ENCODE data around the gene STIM2. TPM values are rescaled to one million over a fixed set of nuclear protein-coding genes. Genes with fewer than 3 reads are reported as not detected.
A peak's percentile ranks its signal among the peaks of the same experiment; 100 is the strongest.

STIM2 gene
- polyA plus RNA-seq, 1 donor, result 64.7 TPM

DNA sequence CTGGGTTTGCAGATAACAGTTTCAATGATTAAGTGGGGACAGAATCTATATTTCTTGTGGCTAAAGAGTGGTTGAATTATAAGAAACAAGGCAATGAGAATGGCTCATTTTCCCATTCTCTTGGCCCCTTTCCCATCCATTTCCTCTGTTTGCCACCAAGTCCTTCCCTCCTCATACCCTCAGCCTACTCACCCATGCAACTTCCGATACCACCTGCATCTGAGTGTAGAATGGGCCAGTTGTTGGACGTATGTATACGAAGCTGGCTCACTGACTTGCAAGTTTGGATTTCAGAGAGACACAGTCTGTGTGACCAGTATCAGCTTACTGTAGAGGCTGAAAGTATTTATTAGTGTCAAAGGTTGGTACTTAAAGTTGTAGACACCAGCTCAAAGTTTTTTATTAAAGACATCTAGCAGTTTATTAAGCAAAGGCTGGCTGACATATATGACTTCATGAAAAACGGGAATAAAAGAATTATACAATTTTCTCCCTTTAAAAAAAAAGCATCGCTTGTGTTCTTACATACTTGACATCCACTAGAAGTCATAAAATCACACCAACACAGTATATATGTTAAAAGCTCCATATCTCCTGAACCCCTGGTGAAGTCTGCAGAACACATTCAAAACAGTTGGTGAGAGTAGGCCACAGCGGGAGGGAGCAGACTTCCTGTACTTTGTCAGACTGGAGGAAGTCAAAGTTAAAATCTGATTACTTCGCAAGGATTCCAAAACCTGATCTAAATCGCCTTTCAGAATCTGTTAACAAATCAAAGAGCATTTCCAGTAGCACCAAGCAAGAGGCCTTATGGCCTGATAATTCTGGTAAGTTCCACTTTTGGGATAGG, 22.4 kb upstream of the STIM2 start:
- no peak for DNase-seq

- no peak for DNase-seq
Observed at GRCh38 chr4:26839016-26839415, 21.6 kb upstream of the STIM2 start.

- no peak for DNase-seq
Observed at GRCh38 chr4:26839534-26839951, 21.1 kb upstream of the STIM2 start.

- no peak for DNase-seq
Observed at GRCh38 chr4:26840786-26841185, 19.9 kb upstream of the STIM2 start.

GRCh38 chr4:26842911-26843310, 17.7 kb upstream of the STIM2 start:
- no peak for DNase-seq

- no peak for DNase-seq
Observed at GRCh38 chr4:26850528-26850927, 10.1 kb upstream of the STIM2 start.

DNA sequence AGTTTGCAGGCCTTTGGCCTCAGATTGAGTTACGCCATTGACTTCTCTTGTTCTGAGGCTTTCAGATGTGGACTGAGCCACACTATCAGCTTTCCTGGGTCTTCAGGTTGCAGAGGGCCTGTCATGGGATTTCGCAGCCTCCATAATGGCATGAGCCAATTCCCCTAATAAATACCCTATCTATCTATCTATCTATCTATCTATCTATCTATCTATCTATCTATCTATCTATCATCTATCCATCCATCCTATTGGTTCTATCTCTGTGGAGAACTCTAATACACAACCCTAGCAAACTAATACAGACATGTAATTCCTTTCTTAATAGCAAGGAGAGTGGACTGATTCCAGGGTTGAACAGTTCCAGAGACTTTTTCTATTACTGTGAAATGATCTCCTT, 9.5 kb upstream of the STIM2 start:
- DNase-seq, result no peak

DNA sequence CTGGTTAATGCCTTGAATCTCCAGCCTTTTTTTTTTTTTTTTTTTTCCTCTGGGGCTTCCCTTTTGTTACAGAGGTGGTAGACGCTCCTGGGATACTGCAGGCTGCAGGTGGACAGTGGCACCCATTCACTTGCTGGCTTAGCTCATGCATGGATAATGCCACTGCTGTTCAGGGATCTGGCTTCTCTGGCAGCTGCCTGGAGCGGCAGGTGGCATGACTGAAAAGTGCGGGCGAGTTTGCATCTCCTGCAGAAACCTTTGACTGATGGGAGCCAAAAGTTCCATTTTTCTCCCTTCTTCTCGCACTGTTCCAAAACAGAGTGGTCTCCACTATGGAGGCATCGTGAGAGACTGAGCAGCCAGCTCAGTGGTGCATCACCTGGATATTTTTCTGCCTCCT, 5.9 kb upstream of the STIM2 start:
- no peak for DNase-seq

- no peak for DNase-seq
Observed at GRCh38 chr4:26856906-26857277, 3.7 kb upstream of the STIM2 start.

- DNase-seq, result peak; percentile 91
Observed at GRCh38 chr4:26857278-26858034, 3.2 kb upstream of the STIM2 start.

DNA sequence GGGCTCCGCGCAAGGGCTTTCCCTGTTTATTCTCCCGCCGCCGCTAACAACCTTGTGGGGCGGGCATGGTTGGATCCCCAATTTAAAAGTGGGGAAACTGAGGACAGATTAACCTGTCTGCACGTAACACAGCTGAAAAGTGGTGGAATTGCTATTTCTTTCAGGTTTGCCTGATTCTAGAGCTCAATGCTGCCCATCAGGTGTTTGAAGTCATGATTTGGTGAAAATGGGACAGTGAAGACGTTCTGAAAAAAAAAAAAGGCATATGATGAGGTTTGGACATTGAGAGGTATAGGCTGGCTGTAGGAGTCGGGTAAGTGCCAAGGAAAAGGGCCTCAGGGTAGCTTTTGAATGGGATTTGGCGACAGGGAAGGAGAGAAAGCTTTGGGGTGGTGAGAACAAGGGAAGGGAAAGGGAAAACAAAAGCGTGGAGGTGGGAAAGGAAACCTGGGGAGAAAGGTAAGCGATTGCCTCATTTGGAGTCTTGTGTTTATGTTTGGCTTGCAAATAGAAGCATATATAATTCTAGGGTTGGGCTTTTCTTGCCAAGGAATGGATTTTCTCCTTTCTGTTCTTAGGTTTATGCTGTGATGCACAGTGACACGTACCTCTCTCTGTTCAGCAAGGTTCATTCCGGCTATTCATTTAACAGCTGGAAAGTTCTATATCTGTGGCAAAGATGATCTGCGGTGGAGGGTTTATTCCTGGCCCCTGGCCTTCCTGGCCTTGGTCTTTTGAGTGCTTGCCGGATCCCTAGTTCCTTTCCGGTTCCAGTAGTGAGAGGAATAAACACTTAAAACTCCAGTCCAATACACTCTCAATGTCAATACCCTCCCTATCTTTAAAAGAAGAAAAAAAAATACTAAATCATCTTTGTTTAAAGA, 2.4 kb upstream of the STIM2 start:
- DNase-seq, result no peak

GRCh38 chr4:26858947-26859401, 1.7 kb upstream of the STIM2 start:
- no peak for DNase-seq

DNA sequence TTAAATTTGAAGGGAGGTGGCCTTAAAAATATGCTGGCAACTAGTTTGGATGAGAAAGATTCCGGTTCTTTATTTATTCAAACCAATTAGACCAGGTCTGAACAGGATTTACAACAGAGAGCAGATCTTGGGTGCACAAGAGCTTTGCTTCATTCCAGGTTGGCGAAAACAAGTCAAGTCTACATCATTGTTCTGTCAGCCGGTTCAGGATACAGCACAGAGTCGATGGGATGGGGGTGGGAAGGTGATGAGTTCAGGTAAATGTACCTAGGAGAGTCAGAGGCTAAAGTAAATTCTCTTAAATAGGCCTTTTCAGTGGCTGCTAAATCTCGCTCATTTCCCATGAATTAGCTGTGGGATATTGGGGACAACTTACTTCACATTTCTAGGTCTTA, 882 bp upstream of the STIM2 start:
- DNase-seq, result no peak

GRCh38 chr4:26860922-26861433, 337 bp downstream of the STIM2 start:
- DNase-seq, result peak; percentile 73

DNA sequence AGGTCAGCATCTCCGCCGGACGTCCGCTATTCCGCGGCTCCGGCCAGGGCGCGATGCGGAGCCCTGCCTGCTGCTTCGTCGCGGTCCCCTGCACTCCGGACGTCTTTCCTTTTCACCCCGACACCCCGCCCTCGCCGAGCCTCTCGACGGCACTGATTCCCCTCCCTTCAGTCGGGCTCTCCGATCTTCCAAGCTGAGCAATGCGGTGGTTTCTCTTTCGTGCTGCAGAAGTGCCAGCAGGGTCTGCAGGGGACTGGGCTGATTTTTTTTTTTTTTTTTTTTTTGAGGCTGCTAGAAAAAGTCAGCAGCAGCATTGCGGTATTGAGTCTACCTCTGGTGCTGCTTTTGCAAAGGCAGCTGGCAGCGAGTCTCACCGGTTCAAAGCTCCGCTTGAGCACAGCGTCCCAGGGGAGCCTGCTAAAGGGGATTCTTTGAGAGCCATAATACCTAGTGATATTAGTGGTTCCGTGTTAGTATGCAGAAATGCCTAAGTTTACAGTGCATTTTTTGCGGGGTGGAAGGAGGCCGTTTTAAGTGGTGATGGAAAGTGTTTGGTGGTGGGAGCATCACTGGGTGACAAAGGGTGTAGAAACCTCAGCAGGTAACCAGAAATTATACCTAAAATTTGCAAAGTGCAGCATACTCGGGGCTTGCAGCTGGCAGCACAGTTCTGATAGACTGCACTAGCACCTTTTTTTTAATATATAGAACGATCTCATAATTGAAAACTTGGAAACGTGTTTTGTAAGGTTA, 969 bp downstream of the STIM2 start:
- DNase-seq, result peak; percentile 80

- no peak for DNase-seq
Observed at GRCh38 chr4:26862381-26862915, 1.8 kb downstream of the STIM2 start.

GRCh38 chr4:26863512-26863911, 2.9 kb downstream of the STIM2 start:
- no peak for DNase-seq

GRCh38 chr4:26864899-26865298, 4.3 kb downstream of the STIM2 start:
- DNase-seq, result no peak

GRCh38 chr4:26866203-26866602, 5.6 kb downstream of the STIM2 start:
- no peak for DNase-seq

- no peak for DNase-seq
Observed at GRCh38 chr4:26866781-26867180, 6.1 kb downstream of the STIM2 start.

DNA sequence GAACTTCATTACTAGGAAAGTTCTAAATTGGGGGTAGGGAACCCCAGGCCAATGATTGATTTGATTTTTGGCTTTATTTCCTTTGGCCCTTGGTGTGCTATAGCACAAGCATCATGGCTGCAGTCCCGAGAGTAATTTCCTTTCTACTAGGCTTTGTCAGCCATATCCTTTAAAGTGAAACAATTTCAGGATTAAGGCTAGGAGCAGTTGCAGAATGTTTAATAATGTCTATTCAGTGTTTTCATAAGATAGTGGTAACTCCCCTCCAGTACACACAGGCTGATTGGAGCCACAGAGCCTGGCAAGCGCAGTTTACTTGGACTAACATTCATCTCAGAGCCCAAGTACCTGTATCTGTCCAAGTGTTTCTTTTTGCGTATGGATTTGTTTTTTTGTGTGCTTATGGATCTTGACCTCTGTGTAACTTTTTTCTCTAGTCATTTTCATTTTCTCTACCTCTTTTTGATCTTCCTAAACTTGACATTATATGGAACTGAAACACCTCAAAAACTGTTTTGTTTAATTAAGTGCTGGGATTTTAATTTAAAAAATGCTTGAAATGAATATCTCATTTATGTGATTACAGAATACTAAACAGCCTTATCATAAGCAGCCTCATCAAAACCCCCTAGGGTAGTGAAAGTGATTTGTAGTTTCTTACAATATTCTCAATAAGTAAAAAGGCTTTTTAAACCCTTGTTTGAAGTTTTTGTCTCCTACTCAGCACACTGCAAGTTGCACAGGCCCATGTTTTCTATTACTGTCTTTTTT, 7.5 kb downstream of the STIM2 start:
- no peak for DNase-seq

Data from hindlimb muscle (tissue), 1 donor.